ENCODE data around the gene ZXDC.

DNA sequence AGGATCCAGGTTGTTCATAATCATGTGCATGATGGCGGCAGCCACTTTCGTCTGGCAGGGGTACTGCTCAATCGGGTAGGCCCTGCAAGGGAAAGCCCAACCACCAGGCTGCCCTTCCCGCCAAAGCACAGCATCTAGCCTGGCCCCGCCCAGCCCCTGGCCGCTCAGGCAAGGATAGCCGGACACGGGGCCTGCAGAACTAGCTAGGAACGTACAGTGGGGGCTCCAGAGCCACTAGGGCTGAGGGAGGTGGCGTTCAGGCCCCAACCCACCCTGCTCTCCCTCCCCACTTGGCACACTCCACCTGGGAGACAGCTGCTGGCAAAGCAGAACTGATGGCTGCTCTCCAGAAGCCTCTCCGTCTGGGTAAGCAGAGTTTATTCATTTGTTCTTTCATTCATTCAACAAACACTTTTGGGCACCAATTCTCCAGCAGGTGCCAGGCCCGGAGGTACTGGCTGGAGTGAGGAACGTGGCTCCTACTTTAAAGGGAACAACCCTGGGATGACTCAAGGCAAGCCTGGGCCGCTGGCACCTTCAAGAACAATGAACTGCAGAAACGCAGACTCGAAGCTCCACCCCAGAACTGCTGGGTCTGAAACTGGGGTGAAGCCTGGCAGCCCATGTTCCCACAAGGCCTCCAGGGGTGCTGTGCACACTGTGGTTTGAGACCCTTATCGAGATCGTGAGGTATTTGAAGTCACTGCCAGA lies 34.1 kb upstream of the ZXDC start:
- TF ChIP-seq, protein P1, sequence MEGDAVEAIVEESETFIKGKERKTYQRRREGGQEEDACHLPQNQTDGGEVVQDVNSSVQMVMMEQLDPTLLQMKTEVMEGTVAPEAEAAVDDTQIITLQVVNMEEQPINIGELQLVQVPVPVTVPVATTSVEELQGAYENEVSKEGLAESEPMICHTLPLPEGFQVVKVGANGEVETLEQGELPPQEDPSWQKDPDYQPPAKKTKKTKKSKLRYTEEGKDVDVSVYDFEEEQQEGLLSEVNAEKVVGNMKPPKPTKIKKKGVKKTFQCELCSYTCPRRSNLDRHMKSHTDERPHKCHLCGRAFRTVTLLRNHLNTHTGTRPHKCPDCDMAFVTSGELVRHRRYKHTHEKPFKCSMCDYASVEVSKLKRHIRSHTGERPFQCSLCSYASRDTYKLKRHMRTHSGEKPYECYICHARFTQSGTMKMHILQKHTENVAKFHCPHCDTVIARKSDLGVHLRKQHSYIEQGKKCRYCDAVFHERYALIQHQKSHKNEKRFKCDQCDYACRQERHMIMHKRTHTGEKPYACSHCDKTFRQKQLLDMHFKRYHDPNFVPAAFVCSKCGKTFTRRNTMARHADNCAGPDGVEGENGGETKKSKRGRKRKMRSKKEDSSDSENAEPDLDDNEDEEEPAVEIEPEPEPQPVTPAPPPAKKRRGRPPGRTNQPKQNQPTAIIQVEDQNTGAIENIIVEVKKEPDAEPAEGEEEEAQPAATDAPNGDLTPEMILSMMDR (conservative IDR thresholded peaks at IDR 0.05), result no peak
- no peak for TF ChIP-seq ZFX (IDR thresholded peaks at IDR 0.05)

Measured in C4-2B (cell line).